ENCODE results near the gene PPFIA3. TPM values are rescaled to one million over a fixed set of nuclear protein-coding genes. Genes with fewer than 3 reads are reported as not detected.

Gene PPFIA3
- total and polyA plus RNA-seq, 2 donors (not counting 1 experiment from before 2014, with no cell fraction given): 0.62 to 1.3 TPM

DNA sequence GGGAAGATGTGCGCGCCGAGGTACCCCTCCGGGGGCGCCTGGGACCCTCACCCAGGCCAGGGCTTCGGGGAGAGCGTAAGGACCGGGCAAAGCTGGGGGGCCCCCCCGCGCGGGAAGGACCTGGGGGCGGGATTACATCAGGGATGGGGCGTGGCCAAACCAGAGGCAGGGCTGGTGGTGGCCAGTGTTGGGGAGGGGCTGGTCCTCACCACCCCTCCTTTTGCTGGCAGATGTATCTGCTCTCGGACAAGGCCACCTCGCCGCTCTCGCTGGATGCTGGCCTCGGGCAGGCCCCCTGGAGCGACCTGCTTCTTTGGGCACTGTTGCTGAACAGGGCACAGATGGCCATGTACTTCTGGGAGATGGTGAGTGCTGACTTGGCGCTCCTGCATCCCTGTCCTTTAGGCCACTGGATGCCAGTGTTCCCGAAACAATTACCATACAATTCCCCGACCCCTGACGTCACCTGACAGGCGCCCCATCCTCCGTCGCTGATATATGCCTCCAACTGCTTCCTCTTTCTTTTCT, 63.6 kb downstream of the PPFIA3 start:
- H3K9me3 ChIP-seq (ENCODE audit: control insufficient read depth, insufficient read depth, low read depth, low read length): no peaks in the 10 kb centered on the region
- no peak for DNase-seq (ENCODE audit: low read depth in 2 of 2)
- H3K27ac ChIP-seq (ENCODE audit: insufficient read depth, low read length): no peak overlapping the region
- TF ChIP-seq EZH2 (IDR thresholded peaks at IDR 0.05; ENCODE audit: low read length, missing control alignments): no peak
- TF ChIP-seq CTCF (conservative IDR thresholded peaks at IDR 0.05 in 1 of 2, IDR thresholded peaks at IDR 0.05 in 1 of 2; ENCODE audit: low read depth in 1 of 2, low read length in 2 of 2): no peak
- no peaks in the 10 kb centered on the region for H3K27me3 ChIP-seq (ENCODE audit: control insufficient read depth, insufficient read depth, low read length)
- no peaks in the 10 kb centered on the region for H3K79me2 ChIP-seq (ENCODE audit: control insufficient read depth, insufficient read depth, low read length)
- H3K4me3 ChIP-seq (replicated peaks in 1 of 4; ENCODE audit: control extremely low read depth in 1 of 4, insufficient read depth in 1 of 4, low read depth in 3 of 4, low read length in 4 of 4): no peak overlapping the region
- H3K9ac ChIP-seq (ENCODE audit: insufficient read depth, low read length): no peak overlapping the region
- H3K4me1 ChIP-seq (ENCODE audit: control insufficient read depth, extremely low read depth, insufficient read depth, low read length): no peaks in the 10 kb centered on the region
- H4K20me1 ChIP-seq (ENCODE audit: control insufficient read depth, extremely low read depth, insufficient read depth, low read length): no peaks in the 10 kb centered on the region
- H3K36me3 ChIP-seq (ENCODE audit: control insufficient read depth, insufficient read depth, low read length): peaks cover 1% of the 10 kb centered on the region
- no peak overlapping the region for H2AFZ ChIP-seq (ENCODE audit: low read length)
- H3K4me2 ChIP-seq (ENCODE audit: extremely low read depth, insufficient read depth, low read length): no peak overlapping the region

- H2AFZ ChIP-seq (ENCODE audit: low read length): no peak overlapping the region
- no peak overlapping the region for H3K4me2 ChIP-seq (ENCODE audit: extremely low read depth, insufficient read depth, low read length)
- H3K9ac ChIP-seq (ENCODE audit: insufficient read depth, low read length): no peak overlapping the region
- no peak for TF ChIP-seq CTCF (conservative IDR thresholded peaks at IDR 0.05 in 1 of 2, IDR thresholded peaks at IDR 0.05 in 1 of 2; ENCODE audit: low read depth in 1 of 2, low read length in 2 of 2)
- no peak for TF ChIP-seq EZH2 (IDR thresholded peaks at IDR 0.05; ENCODE audit: low read length, missing control alignments)
- H3K27me3 ChIP-seq (ENCODE audit: control insufficient read depth, insufficient read depth, low read length): no peaks in the 10 kb centered on the region
- H3K79me2 ChIP-seq (ENCODE audit: control insufficient read depth, insufficient read depth, low read length): no peaks in the 10 kb centered on the region
- no peak overlapping the region for H3K27ac ChIP-seq (ENCODE audit: insufficient read depth, low read length)
- no peaks in the 10 kb centered on the region for H3K4me1 ChIP-seq (ENCODE audit: control insufficient read depth, extremely low read depth, insufficient read depth, low read length)
- DNase-seq (ENCODE audit: low read depth in 2 of 2): no peak
- no peaks in the 10 kb centered on the region for H3K9me3 ChIP-seq (ENCODE audit: control insufficient read depth, insufficient read depth, low read depth, low read length)
- peaks cover 3% of the 10 kb centered on the region for H3K36me3 ChIP-seq (ENCODE audit: control insufficient read depth, insufficient read depth, low read length)
- no peaks in the 10 kb centered on the region for H4K20me1 ChIP-seq (ENCODE audit: control insufficient read depth, extremely low read depth, insufficient read depth, low read length)
- no peak overlapping the region for H3K4me3 ChIP-seq (replicated peaks in 1 of 4; ENCODE audit: control extremely low read depth in 1 of 4, insufficient read depth in 1 of 4, low read depth in 3 of 4, low read length in 4 of 4)
Measured at GRCh38 chr19:49186108-49186507, 66.8 kb downstream of the PPFIA3 start.

DNA sequence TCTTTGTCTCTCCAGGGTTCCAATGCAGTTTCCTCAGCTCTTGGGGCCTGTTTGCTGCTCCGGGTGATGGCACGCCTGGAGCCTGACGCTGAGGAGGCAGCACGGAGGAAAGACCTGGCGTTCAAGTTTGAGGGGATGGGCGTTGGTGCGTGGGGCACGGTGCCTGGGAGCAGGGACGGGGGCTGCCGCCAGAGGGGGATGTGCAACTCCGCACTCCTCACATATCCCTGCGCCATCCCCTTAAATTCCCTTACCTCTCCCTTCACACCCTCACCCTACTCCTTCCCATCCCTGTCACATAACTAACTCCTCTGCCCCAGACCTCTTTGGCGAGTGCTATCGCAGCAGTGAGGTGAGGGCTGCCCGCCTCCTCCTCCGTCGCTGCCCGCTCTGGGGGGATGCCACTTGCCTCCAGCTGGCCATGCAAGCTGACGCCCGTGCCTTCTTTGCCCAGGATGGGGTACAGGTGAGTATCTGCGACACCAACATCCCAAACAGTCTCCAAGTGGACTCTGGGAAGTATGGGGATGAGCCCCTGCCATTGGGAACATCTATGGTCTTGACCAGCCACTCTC, 69.4 kb downstream of the PPFIA3 start:
- no peaks in the 10 kb centered on the region for H3K9me3 ChIP-seq (ENCODE audit: control insufficient read depth, insufficient read depth, low read depth, low read length)
- no peak overlapping the region for H3K4me3 ChIP-seq (replicated peaks in 1 of 4; ENCODE audit: control extremely low read depth in 1 of 4, insufficient read depth in 1 of 4, low read depth in 3 of 4, low read length in 4 of 4)
- H3K79me2 ChIP-seq (ENCODE audit: control insufficient read depth, insufficient read depth, low read length): no peaks in the 10 kb centered on the region
- peaks cover 2% of the 10 kb centered on the region for H3K36me3 ChIP-seq (ENCODE audit: control insufficient read depth, insufficient read depth, low read length)
- no peaks in the 10 kb centered on the region for H4K20me1 ChIP-seq (ENCODE audit: control insufficient read depth, extremely low read depth, insufficient read depth, low read length)
- H3K9ac ChIP-seq (ENCODE audit: insufficient read depth, low read length): no peak overlapping the region
- H3K4me2 ChIP-seq (ENCODE audit: extremely low read depth, insufficient read depth, low read length): no peak overlapping the region
- H3K27me3 ChIP-seq (ENCODE audit: control insufficient read depth, insufficient read depth, low read length): no peaks in the 10 kb centered on the region
- DNase-seq (ENCODE audit: low read depth in 2 of 2): no peak
- H3K27ac ChIP-seq (ENCODE audit: insufficient read depth, low read length): no peak overlapping the region
- TF ChIP-seq CTCF (conservative IDR thresholded peaks at IDR 0.05 in 1 of 2, IDR thresholded peaks at IDR 0.05 in 1 of 2; ENCODE audit: low read depth in 1 of 2, low read length in 2 of 2): no peak
- no peak for TF ChIP-seq EZH2 (IDR thresholded peaks at IDR 0.05; ENCODE audit: low read length, missing control alignments)
- H2AFZ ChIP-seq (ENCODE audit: low read length): no peak overlapping the region
- no peaks in the 10 kb centered on the region for H3K4me1 ChIP-seq (ENCODE audit: control insufficient read depth, extremely low read depth, insufficient read depth, low read length)

All from fibroblast of lung (primary cell).